Endothelial cell of umbilical vein (primary cell): Measurements from ENCODE around the gene DENND1A. TPM values are rescaled to one million over a fixed set of nuclear protein-coding genes. Genes with fewer than 3 reads are reported as not detected.

ENCODE experiments used
- BruUV-seq: library from RNA; stranded (reverse); fragments of 400-500 nt; replicated peaks from 2 replicates; lab custom pipeline; 2021; lab: Mats Ljungman, UMichigan
- CTCF ChIA-PET: fragments of 300-600, 350-600 bp; sonication (Branson Sonifier 250); formaldehyde crosslinking; loops from one replicate; lab custom pipeline; 2021; ENCODE audit warnings: antibody characterized with exemption, inconsistent platforms; lab: Charles Lee
- POLR2A ChIA-PET: fragments of 300-600, 350-600 bp; sonication (Branson Sonifier 250); formaldehyde crosslinking; loops from one replicate; lab custom pipeline; 2021; ENCODE audit warnings: antibody characterized with exemption, inconsistent platforms; lab: Charles Lee
- DNase-seq: peaks from one replicate; pipeline ENCODE4 v3.0.0-alpha.2; 2011; ENCODE audit warnings: low read depth, low spot score
- FAIRE-seq: peaks from 2 replicates; lab custom pipeline; 2011; peaks lifted over from hg19 to GRCh38; lab: Jason Lieb, UNC
- H2AFZ ChIP-seq: 2 replicates; pipeline ENCODE4 v1.6.0; 2012; ENCODE audit warnings: low read depth, low read length, control low read depth, inconsistent platforms
- H3K27ac ChIP-seq: 2 replicates; pipeline ENCODE4 v1.5.1; 2011; ENCODE audit warnings: low read depth, mild to moderate bottlenecking, control low read depth, low read length, moderate library complexity; ENCODE audit not compliant: insufficient read depth
- H3K27me3 ChIP-seq, 2 experiments: 2 replicates each; pipeline versions ENCODE4 v1.6.0 to v1.6.1; 2011; ENCODE audit warnings: low read length in 2 of 2, mixed read lengths in 1 of 2; ENCODE audit not compliant: control insufficient read depth in 2 of 2, insufficient read depth in 2 of 2
- H3K36me3 ChIP-seq, 2 experiments: 2 replicates in 1 of 2; 3 replicates in 1 of 2; pipeline ENCODE4 v1.5.1; 2011; ENCODE audit warnings: low read length in 2 of 2, mild to moderate bottlenecking in 1 of 2, moderate library complexity in 1 of 2; ENCODE audit not compliant: control insufficient read depth in 2 of 2, insufficient read depth in 2 of 2; ENCODE audit errors: extremely low read depth in 1 of 2
- H3K4me1 ChIP-seq: 3 replicates; pipeline ENCODE4 v1.5.1; 2011; ENCODE audit warnings: mild to moderate bottlenecking, low read length; ENCODE audit not compliant: control insufficient read depth, insufficient read depth; ENCODE audit errors: extremely low read depth
- H3K4me2 ChIP-seq: 2 replicates; pipeline ENCODE4 v1.6.1; 2011; ENCODE audit warnings: low read length, control low read depth, mixed read lengths; ENCODE audit not compliant: insufficient read depth
- H3K4me3 ChIP-seq, 3 experiments: fragments of 200-600 bp in 1 of 3; sonication (generic), shearing (Covaris generic) in 1 of 3; replicated peaks in 1 of 3; 2 replicates each; pipeline ENCODE4 v1.5.1; 2011 to 2016; ENCODE audit warnings: control low read depth in 3 of 3, low read length in 3 of 3, mild to moderate bottlenecking in 2 of 3, inconsistent platforms in 1 of 3, low read depth in 1 of 3, moderate library complexity in 1 of 3; ENCODE audit not compliant: insufficient read depth in 1 of 3
- H3K79me2 ChIP-seq: 2 replicates; pipeline ENCODE4 v1.6.0; 2012; ENCODE audit warnings: low read length, inconsistent platforms; ENCODE audit not compliant: control insufficient read depth, insufficient read depth
- H3K9ac ChIP-seq: replicated peaks from 2 replicates; pipeline ENCODE3; 2011; ENCODE audit warnings: low read length, control low read depth; ENCODE audit not compliant: insufficient read depth; ENCODE audit errors: extremely low read depth
- H3K9me1 ChIP-seq: replicated peaks from 3 replicates; pipeline ENCODE4 v1.6.0; 2011; ENCODE audit warnings: mild to moderate bottlenecking, low read length; ENCODE audit not compliant: control insufficient read depth, insufficient read depth; ENCODE audit errors: extremely low read depth
- H3K9me3 ChIP-seq: replicated peaks from 2 replicates; pipeline ENCODE4 v1.5.1; 2012; ENCODE audit warnings: low read length, inconsistent platforms; ENCODE audit not compliant: control insufficient read depth, insufficient read depth
- H4K20me1 ChIP-seq: replicated peaks from 2 replicates; pipeline ENCODE3; 2011; ENCODE audit warnings: mild to moderate bottlenecking, low read length; ENCODE audit not compliant: control insufficient read depth, insufficient read depth; ENCODE audit errors: extremely low read depth
- CTCF ChIP-seq, 2 donors: IDR thresholded peaks; 1 replicate in 1 of 2; 2 replicates in 1 of 2; pipeline ENCODE4 v1.5.1; 2011; ENCODE audit warnings: low read length in 2 of 2, mild to moderate bottlenecking in 2 of 2, moderate library complexity in 2 of 2, control low read depth in 1 of 2, inconsistent platforms in 1 of 2, low read depth in 1 of 2; ENCODE audit not compliant: insufficient read depth in 1 of 2; ENCODE audit errors: extremely low read depth in 1 of 2
- EZH2 ChIP-seq: IDR thresholded peaks from 2 replicates; pipeline ENCODE4 v1.6.1; 2012; ENCODE audit warnings: borderline replicate concordance, low read depth, mild to moderate bottlenecking, moderate library complexity, low read length, inconsistent platforms; ENCODE audit not compliant: severe bottlenecking
- FOS ChIP-seq: IDR thresholded peaks from 2 replicates; pipeline ENCODE4 v1.6.1; 2011; ENCODE audit warnings: mild to moderate bottlenecking, low read length, moderate library complexity, borderline replicate concordance; ENCODE audit not compliant: insufficient read depth
- GATA2 ChIP-seq: IDR thresholded peaks from 2 replicates; pipeline ENCODE4 v1.7.0; 2011; ENCODE audit warnings: low read depth, mild to moderate bottlenecking, moderate library complexity, mixed read lengths, low read length; ENCODE audit not compliant: insufficient read length, insufficient read depth
- JUN ChIP-seq: IDR thresholded peaks from 2 replicates; pipeline ENCODE4 v1.6.1; 2011; ENCODE audit warnings: borderline replicate concordance, low read depth; ENCODE audit not compliant: insufficient read length, insufficient read depth
- MAX ChIP-seq: IDR thresholded peaks from 2 replicates; pipeline ENCODE4 v1.6.1; 2011; ENCODE audit not compliant: insufficient read depth, insufficient read length
- MYC ChIP-seq: IDR thresholded peaks from one replicate; pipeline ENCODE4 v1.6.1; 2011; ENCODE audit warnings: mild to moderate bottlenecking, low read depth, low read length
- POLR2A ChIP-seq: IDR thresholded peaks from 2 replicates; pipeline ENCODE4 v1.6.1; 2012; ENCODE audit warnings: low read depth, mild to moderate bottlenecking, control low read depth, low read length
- POLR2AphosphoS5 ChIP-seq: IDR thresholded peaks from 2 replicates; pipeline ENCODE4 v1.6.1; 2012; ENCODE audit warnings: low read depth, mild to moderate bottlenecking, control low read depth, low read length, moderate library complexity; ENCODE audit not compliant: insufficient read depth
- dilution Hi-C: fragments of 300-500 bp; cut with MboI; formaldehyde crosslinking; loops from one replicate; pipeline ENCODE4 v1.15.0; 2019; ENCODE audit warnings: low sequenced_read_pairs; ENCODE audit not compliant: extremely low pct_ligation_motif_present
- intact Hi-C: fragments of 100-400 bp; cut with micrococcal nuclease; formaldehyde crosslinking; loops from one replicate; pipeline ENCODE4 v1.10.0; 2022
- polyA plus RNA-seq, 4 experiments: library from polyadenylated mRNA; depleted of rRNA in 3 of 4; stranded (reverse) in 3 of 4; unstranded in 1 of 4; fragments of >200 nt; gene quantifications; 2 replicates each; pipeline versions ENCODE4 v1.2.1 to v1.2.3, GENCODE V29; 2011 to 2012; ENCODE audit warnings: missing spikeins in 1 of 4
- total RNA-seq: library from RNA; stranded (reverse); gene quantifications from 2 replicates; pipeline ENCODE4 v1.2.3, GENCODE V29; 2021

The DENND1A gene
- total and polyA plus RNA-seq, 2 donors (not counting 3 experiments of a cell fraction or from before 2014, with no cell fraction given): 18.5 to 24.5 TPM

DNA sequence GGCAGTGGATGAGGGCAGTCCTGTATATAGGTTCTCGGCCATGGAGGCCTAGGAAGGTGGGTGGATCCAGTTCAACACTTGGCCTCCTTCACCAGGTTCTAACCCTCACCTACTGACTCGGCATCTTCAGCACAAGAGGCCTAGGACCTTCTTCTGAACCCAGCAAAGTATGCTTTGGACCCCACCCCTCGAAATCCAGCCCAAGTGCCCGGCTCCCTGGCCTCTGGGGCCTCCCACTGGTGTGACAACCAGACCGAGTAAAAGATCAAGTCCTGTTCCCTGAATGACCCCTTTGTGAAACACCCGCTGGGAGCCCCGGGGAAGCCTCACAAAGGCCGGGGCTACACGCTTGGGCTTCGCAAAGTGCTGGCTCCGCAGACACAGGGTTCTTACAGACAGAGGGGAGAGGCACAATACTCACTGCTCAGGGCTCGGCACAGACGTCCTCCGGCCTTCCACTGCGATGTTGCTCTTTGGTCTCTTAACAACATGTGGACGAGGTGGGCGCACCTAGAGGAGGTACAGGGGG is 526.9 kb downstream of the DENND1A start:
- no TSS peak for BruUV-seq
- CTCF ChIA-PET: interaction anchor here (1.6 kb wide), 1 partner anchor 638 kb away, joined by 18 read pairs; no protein-coding TSS in a partner anchor
- TF ChIP-seq MYC (no peak), FOS (no peak), POLR2AphosphoS5 (no peak), JUN (no peak), EZH2 (no peak), MAX (no peak), CTCF (IDR thresholded peaks at IDR 0.05; ENCODE audit: extremely low read depth in 1 of 2, insufficient read depth in 1 of 2, low read depth in 1 of 2, low read length in 2 of 2) (no peak), POLR2A (no peak), GATA2 (no peak)

More for the DNA sequence above, 526.9 kb downstream of the DENND1A start:
- dilution Hi-C loops (no loop called here), intact Hi-C loops (loop anchor here (1.0 to 10.0 kb wide), 4 partner anchors 142 to 922 kb away; no protein-coding TSS in a partner anchor)
- H3K4me2 ChIP-seq: no peak overlapping the region
- no peaks in the 10 kb centered on the region for H3K9me1 ChIP-seq
- no peak for FAIRE-seq
- H3K9me3 ChIP-seq: no peaks in the 10 kb centered on the region
- H3K79me2 ChIP-seq: no peaks in the 10 kb centered on the region
- POLR2A ChIA-PET: no interaction called here
- no peaks in the 10 kb centered on the region for H3K4me1 ChIP-seq
- no peak overlapping the region for H3K27ac ChIP-seq
- H3K4me3 ChIP-seq: no peak overlapping the region
- H3K9ac ChIP-seq: no peak overlapping the region
- no peak for DNase-seq
- H4K20me1 ChIP-seq: no peaks in the 10 kb centered on the region
- H3K27me3 ChIP-seq: no peaks in the 10 kb centered on the region
- no peak overlapping the region for H2AFZ ChIP-seq
- H3K36me3 ChIP-seq: no peaks in the 10 kb centered on the region
